HepG2 (cell line): Measurements from ENCODE around the gene HDAC5. TPM values are rescaled to one million over a fixed set of nuclear protein-coding genes. Genes with fewer than 3 reads are reported as not detected.

ENCODE experiments used
- CEBPB ChIP-seq: IDR thresholded peaks from 2 replicates; pipeline ENCODE4 v1.6.1; 2011; ENCODE audit warnings: low read depth, low read length, improper control_type of control experiment, borderline replicate concordance
- HNRNPH1 ChIP-seq: fragments of 200-400 bp; formaldehyde crosslinking; optimal IDR thresholded peaks from 2 replicates; pipeline ENCODE3; 2017; ENCODE audit warnings: mild to moderate bottlenecking, low read depth, low read length
- KDM5B ChIP-seq: sonication (generic); formaldehyde crosslinking; IDR thresholded peaks from 2 replicates; pipeline ENCODE4 v1.4.0; 2020; ENCODE audit warnings: missing genetic modification reagents, mild to moderate bottlenecking, borderline replicate concordance
- NCOA1 ChIP-seq: sonication (generic); formaldehyde crosslinking; IDR thresholded peaks from 2 replicates; pipeline ENCODE4 v1.9.0; 2021; ENCODE audit warnings: missing genetic modification reagents
- NFKB2 ChIP-seq: sonication (generic); formaldehyde crosslinking; IDR thresholded peaks from 2 replicates; pipeline ENCODE4 v1.4.0; 2020; ENCODE audit warnings: missing genetic modification reagents, borderline replicate concordance
- NFRKB ChIP-seq: fragments of 450-650 bp; IDR thresholded peaks from 2 replicates; pipeline ENCODE4 v1.6.1; 2017
- ZNF235 ChIP-seq: sonication (generic); formaldehyde crosslinking; IDR thresholded peaks from 2 replicates; pipeline ENCODE4 v1.8.1; 2023; ENCODE audit warnings: mild to moderate bottlenecking, missing genetic modification reagents, borderline replicate concordance
- ZZZ3 ChIP-seq: sonication (generic); formaldehyde crosslinking; IDR thresholded peaks from 2 replicates; pipeline ENCODE4 v1.4.0; 2020; ENCODE audit warnings: missing genetic modification reagents, mild to moderate bottlenecking, borderline replicate concordance
- polyA plus RNA-seq, 8 experiments: library from polyadenylated mRNA; depleted of rRNA in 3 of 8; stranded (reverse) in 7 of 8; unstranded in 1 of 8; fragments of >200 nt; fragmentation: Illumina TruSeq in 4 of 8; extraction: Trizol in 4 of 8; gene quantifications; 2 replicates each; pipeline versions ENCODE4 v1.2.1 to v1.2.3, GENCODE V29; 2011 to 2016; ENCODE audit warnings: low read depth in 4 of 8, missing spikeins in 1 of 8, mixed read lengths in 1 of 8; ENCODE audit not compliant: insufficient read depth in 1 of 8
- total RNA-seq, 5 experiments: library from RNA; depleted of rRNA; stranded (reverse); fragments of >200 nt; fragmentation: Illumina TruSeq; extraction: Trizol; gene quantifications; 2 replicates each; pipeline ENCODE4 v1.2.3, GENCODE V29; 2016; ENCODE audit warnings: low read depth in 1 of 5
- TF ChIP-seq, protein P1 (sequence below): sonication (generic); formaldehyde crosslinking; IDR thresholded peaks from 2 replicates; pipeline ENCODE4 v1.5.1; 2020; ENCODE audit warnings: mild to moderate bottlenecking, missing genetic modification reagents, moderate library complexity
- TF ChIP-seq, protein P2 (sequence below): sonication (generic); formaldehyde crosslinking; IDR thresholded peaks from 2 replicates; pipeline ENCODE4 v1.4.0; 2020; ENCODE audit warnings: missing genetic modification reagents
- TF ChIP-seq, protein P3 (sequence below), 2 experiments: sonication (generic) in 1 of 2; formaldehyde crosslinking in 1 of 2; IDR thresholded peaks; 2 replicates each; pipeline versions ENCODE4 v1.4.0 to v1.6.1; 2018 to 2020; ENCODE audit warnings: missing genetic modification reagents in 2 of 2, borderline replicate concordance in 1 of 2, low read depth in 1 of 2, mild to moderate bottlenecking in 1 of 2, missing biosample characterization in 1 of 2
- TF ChIP-seq, protein P4 (sequence below): sonication (generic); formaldehyde crosslinking; IDR thresholded peaks from 2 replicates; pipeline ENCODE4 v1.5.0; 2020; ENCODE audit warnings: missing genetic modification reagents
- TF ChIP-seq, protein P5 (sequence below): IDR thresholded peaks from 2 replicates; pipeline ENCODE4 v1.6.1; 2016
- TF ChIP-seq, protein P6 (sequence below): sonication (generic); formaldehyde crosslinking; IDR thresholded peaks from 2 replicates; pipeline ENCODE4 v1.5.0; 2020; ENCODE audit warnings: missing genetic modification reagents, mild to moderate bottlenecking, borderline replicate concordance

HDAC5 gene
- total and polyA plus RNA-seq, 2 of the 13 experiments (the other 11 are each of a cell fraction or from before 2014, with no cell fraction given): 46.4 to 85.4 TPM

DNA sequence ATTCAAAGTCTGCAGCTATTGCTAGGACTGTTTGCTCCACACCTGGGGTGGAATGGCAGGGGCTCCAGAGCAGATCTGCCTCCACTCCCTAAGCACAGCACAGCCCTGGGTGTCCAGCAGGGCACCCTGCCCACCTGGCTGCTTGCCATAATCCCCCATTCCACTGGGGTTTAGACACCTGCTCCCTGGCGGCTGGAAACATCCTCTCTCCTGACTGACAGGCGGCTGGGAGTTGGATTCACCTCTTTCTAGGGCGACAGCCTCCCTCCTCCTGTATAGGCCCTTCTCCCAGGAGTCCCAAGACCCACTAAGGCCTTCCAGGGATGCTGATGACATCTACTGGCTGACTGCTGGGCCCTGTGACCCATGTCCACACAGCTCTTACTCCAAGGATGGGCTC is 18.0 kb downstream of the HDAC5 start (continued):
- TF ChIP-seq, protein P1, sequence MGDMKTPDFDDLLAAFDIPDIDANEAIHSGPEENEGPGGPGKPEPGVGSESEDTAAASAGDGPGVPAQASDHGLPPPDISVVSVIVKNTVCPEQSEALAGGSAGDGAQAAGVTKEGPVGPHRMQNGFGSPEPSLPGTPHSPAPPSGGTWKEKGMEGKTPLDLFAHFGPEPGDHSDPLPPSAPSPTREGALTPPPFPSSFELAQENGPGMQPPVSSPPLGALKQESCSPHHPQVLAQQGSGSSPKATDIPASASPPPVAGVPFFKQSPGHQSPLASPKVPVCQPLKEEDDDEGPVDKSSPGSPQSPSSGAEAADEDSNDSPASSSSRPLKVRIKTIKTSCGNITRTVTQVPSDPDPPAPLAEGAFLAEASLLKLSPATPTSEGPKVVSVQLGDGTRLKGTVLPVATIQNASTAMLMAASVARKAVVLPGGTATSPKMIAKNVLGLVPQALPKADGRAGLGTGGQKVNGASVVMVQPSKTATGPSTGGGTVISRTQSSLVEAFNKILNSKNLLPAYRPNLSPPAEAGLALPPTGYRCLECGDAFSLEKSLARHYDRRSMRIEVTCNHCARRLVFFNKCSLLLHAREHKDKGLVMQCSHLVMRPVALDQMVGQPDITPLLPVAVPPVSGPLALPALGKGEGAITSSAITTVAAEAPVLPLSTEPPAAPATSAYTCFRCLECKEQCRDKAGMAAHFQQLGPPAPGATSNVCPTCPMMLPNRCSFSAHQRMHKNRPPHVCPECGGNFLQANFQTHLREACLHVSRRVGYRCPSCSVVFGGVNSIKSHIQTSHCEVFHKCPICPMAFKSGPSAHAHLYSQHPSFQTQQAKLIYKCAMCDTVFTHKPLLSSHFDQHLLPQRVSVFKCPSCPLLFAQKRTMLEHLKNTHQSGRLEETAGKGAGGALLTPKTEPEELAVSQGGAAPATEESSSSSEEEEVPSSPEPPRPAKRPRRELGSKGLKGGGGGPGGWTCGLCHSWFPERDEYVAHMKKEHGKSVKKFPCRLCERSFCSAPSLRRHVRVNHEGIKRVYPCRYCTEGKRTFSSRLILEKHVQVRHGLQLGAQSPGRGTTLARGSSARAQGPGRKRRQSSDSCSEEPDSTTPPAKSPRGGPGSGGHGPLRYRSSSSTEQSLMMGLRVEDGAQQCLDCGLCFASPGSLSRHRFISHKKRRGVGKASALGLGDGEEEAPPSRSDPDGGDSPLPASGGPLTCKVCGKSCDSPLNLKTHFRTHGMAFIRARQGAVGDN (CRISPR knock-in tag): peak; percentile 21; the same call in 1 of the 2 replicates
- TF ChIP-seq KDM5B (CRISPR knock-in tag): 0 out of 2 replicates have a peak, but pooled peaks have one; percentile 38
- TF ChIP-seq ZZZ3 (CRISPR knock-in tag): 0 out of 2 replicates have a peak, but pooled peaks have one; percentile 2
- TF ChIP-seq, protein P2, sequence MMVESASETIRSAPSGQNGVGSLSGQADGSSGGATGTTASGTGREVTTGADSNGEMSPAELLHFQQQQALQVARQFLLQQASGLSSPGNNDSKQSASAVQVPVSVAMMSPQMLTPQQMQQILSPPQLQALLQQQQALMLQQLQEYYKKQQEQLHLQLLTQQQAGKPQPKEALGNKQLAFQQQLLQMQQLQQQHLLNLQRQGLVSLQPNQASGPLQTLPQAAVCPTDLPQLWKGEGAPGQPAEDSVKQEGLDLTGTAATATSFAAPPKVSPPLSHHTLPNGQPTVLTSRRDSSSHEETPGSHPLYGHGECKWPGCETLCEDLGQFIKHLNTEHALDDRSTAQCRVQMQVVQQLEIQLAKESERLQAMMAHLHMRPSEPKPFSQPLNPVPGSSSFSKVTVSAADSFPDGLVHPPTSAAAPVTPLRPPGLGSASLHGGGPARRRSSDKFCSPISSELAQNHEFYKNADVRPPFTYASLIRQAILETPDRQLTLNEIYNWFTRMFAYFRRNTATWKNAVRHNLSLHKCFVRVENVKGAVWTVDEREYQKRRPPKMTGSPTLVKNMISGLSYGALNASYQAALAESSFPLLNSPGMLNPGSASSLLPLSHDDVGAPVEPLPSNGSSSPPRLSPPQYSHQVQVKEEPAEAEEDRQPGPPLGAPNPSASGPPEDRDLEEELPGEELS (CRISPR knock-in tag): no peak
- TF ChIP-seq, protein P3, sequence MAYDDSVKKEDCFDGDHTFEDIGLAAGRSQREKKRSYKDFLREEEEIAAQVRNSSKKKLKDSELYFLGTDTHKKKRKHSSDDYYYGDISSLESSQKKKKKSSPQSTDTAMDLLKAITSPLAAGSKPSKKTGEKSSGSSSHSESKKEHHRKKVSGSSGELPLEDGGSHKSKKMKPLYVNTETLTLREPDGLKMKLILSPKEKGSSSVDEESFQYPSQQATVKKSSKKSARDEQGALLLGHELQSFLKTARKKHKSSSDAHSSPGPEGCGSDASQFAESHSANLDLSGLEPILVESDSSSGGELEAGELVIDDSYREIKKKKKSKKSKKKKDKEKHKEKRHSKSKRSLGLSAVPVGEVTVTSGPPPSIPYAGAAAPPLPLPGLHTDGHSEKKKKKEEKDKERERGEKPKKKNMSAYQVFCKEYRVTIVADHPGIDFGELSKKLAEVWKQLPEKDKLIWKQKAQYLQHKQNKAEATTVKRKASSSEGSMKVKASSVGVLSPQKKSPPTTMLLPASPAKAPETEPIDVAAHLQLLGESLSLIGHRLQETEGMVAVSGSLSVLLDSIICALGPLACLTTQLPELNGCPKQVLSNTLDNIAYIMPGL (CRISPR knock-in tag; IDR thresholded peaks at IDR 0.05; ENCODE audit: borderline replicate concordance in 1 of 2, low read depth in 1 of 2): no peak
- no peak for TF ChIP-seq NCOA1
- TF ChIP-seq, protein P4, sequence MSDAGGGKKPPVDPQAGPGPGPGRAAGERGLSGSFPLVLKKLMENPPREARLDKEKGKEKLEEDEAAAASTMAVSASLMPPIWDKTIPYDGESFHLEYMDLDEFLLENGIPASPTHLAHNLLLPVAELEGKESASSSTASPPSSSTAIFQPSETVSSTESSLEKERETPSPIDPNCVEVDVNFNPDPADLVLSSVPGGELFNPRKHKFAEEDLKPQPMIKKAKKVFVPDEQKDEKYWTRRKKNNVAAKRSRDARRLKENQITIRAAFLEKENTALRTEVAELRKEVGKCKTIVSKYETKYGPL: no peak
- no peak for TF ChIP-seq HNRNPH1
- TF ChIP-seq, protein P5, sequence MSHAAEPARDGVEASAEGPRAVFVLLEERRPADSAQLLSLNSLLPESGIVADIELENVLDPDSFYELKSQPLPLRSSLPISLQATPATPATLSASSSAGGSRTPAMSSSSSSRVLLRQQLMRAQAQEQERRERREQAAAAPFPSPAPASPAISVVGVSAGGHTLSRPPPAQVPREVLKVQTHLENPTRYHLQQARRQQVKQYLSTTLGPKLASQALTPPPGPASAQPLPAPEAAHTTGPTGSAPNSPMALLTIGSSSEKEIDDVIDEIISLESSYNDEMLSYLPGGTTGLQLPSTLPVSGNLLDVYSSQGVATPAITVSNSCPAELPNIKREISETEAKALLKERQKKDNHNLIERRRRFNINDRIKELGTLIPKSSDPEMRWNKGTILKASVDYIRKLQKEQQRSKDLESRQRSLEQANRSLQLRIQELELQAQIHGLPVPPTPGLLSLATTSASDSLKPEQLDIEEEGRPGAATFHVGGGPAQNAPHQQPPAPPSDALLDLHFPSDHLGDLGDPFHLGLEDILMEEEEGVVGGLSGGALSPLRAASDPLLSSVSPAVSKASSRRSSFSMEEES (CRISPR knock-in tag): no peak
- TF ChIP-seq CEBPB: no peak
- TF ChIP-seq NFKB2: no peak
- no peak for TF ChIP-seq ZNF235 (CRISPR knock-in tag)
- no peak for TF ChIP-seq NFRKB
- TF ChIP-seq, protein P6, sequence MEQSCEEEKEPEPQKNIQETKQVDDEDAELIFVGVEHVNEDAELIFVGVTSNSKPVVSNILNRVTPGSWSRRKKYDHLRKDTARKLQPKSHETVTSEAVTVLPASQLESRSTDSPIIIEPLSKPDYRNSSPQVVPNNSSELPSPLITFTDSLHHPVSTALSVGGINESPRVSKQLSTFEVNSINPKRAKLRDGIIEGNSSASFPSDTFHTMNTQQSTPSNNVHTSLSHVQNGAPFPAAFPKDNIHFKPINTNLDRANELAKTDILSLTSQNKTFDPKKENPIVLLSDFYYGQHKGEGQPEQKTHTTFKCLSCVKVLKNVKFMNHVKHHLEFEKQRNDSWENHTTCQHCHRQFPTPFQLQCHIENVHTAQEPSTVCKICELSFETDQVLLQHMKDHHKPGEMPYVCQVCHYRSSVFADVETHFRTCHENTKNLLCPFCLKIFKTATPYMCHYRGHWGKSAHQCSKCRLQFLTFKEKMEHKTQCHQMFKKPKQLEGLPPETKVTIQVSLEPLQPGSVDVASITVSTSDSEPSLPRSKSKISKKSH: 0 out of 2 replicates have a peak, but pooled peaks have one; percentile 39
